Tibial nerve (tissue), 4 donors: ENCODE measurements around the gene CLECL1. TPM values are rescaled to one million over a fixed set of nuclear protein-coding genes. Genes with fewer than 3 reads are reported as not detected.
"Not testable (repeated sequence)": the region's sequence is repeated elsewhere in the genome, so short reads cannot be mapped to it uniquely, and the experiment has no call there.

Experiments used
- DNase-seq, 2 donors: peaks; one replicate each; pipeline ENCODE4 v3.0.0-alpha.2; 2019; ENCODE audit warnings: low spot score in 2 of 2
- H3K27ac ChIP-seq, 4 donors: fragments of 200-600 bp; sonication (generic) in 3 of 4; one replicate each; pipeline ENCODE4 v1.5.1; 2017 to 2019; ENCODE audit warnings: mild to moderate bottlenecking in 1 of 4
- H3K27me3 ChIP-seq, 2 donors: fragments of 200-600 bp; sonication (generic) in 1 of 2; one replicate each; pipeline versions ENCODE4 v1.5.1 to v1.6.0; 2017 to 2019
- H3K36me3 ChIP-seq, 3 donors: fragments of 200-600 bp; sonication (generic); one replicate each; pipeline ENCODE4 v1.5.1; 2018 to 2019
- H3K4me1 ChIP-seq, 4 donors: fragments of 200-600 bp; sonication (generic) in 3 of 4; one replicate each; pipeline ENCODE4 v1.5.1; 2017 to 2019
- H3K4me3 ChIP-seq, 4 donors: fragments of 200-600 bp; sonication (generic) in 3 of 4; one replicate each; pipeline ENCODE4 v1.5.1; 2017 to 2019; ENCODE audit warnings: mild to moderate bottlenecking in 1 of 4, moderate library complexity in 1 of 4
- H3K9me3 ChIP-seq, 4 donors: fragments of 200-600 bp; sonication (generic) in 3 of 4; one replicate each; pipeline ENCODE4 v1.5.1; 2017 to 2019
- EP300 ChIP-seq, 2 donors: sonication (generic); formaldehyde crosslinking; IDR thresholded peaks; one replicate each; pipeline ENCODE4 v1.6.1; 2017; ENCODE audit warnings: antibody characterized with exemption in 2 of 2, mild to moderate bottlenecking in 1 of 2
- POLR2A ChIP-seq, 2 donors: fragments of 450-650 bp; IDR thresholded peaks; one replicate each; pipeline ENCODE4 v1.6.1; 2017; ENCODE audit warnings: antibody characterized with exemption in 2 of 2, mild to moderate bottlenecking in 2 of 2, moderate library complexity in 2 of 2
- WGBS, 2 donors: methylation state at CpG; one replicate each; pipeline ENCODE4 v1.1.5; 2018; 5-methylcytosine and 5-hydroxymethylcytosine counted together
- total RNA-seq, 4 donors: library from RNA; depleted of rRNA; stranded (reverse); fragments of >200 nt; gene quantifications; one replicate each; pipeline ENCODE4 v1.1.0, GENCODE V29; 2016
- TF ChIP-seq, protein P1 (sequence below), 5 experiments: fragments of 200-600 bp in 3 of 5; fragments of 450-650 bp in 2 of 5; sonication (generic) in 3 of 5; IDR thresholded peaks; one replicate each; pipeline ENCODE4 v1.5.1; 2016 to 2019; ENCODE audit warnings: antibody characterized with exemption in 5 of 5, mild to moderate bottlenecking in 3 of 5, moderate library complexity in 2 of 5

The CLECL1 gene
- total RNA-seq, 4 donors from 2014 or later: not detected

DNA sequence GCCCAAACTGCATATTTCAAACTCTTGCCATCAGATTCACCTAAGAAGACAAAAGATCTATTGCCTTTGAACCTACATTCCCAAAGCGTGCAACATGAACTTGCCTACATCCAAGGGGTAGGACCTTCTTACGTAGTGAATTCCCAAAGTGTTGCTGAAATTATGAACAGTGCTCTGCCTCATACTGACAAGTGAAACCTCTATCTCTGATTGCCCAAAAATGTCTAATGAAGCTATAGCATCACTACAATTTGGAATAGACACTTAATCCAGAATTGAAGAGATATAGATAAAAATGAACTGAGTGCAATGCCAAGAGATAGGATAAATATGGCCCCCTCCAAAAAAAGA, 32.3 kb downstream of the CLECL1 start:
- peaks cover 0 to 16% (median 0%) of the 10 kb centered on the region in 3 donors for H3K36me3 ChIP-seq
- H3K4me1 ChIP-seq: peaks cover 0 to 9% (median 3%) of the 10 kb centered on the region in 4 donors
- H3K27me3 ChIP-seq: no peaks in the 10 kb centered on the region
- H3K27ac ChIP-seq: no peak overlapping the region
- TF ChIP-seq, protein P1, sequence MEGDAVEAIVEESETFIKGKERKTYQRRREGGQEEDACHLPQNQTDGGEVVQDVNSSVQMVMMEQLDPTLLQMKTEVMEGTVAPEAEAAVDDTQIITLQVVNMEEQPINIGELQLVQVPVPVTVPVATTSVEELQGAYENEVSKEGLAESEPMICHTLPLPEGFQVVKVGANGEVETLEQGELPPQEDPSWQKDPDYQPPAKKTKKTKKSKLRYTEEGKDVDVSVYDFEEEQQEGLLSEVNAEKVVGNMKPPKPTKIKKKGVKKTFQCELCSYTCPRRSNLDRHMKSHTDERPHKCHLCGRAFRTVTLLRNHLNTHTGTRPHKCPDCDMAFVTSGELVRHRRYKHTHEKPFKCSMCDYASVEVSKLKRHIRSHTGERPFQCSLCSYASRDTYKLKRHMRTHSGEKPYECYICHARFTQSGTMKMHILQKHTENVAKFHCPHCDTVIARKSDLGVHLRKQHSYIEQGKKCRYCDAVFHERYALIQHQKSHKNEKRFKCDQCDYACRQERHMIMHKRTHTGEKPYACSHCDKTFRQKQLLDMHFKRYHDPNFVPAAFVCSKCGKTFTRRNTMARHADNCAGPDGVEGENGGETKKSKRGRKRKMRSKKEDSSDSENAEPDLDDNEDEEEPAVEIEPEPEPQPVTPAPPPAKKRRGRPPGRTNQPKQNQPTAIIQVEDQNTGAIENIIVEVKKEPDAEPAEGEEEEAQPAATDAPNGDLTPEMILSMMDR (IDR thresholded peaks at IDR 0.05): no peak
- TF ChIP-seq EP300 (IDR thresholded peaks at IDR 0.05) (no peak), POLR2A (IDR thresholded peaks at IDR 0.05) (no peak)
- H3K4me3 ChIP-seq: no peak overlapping the region
- WGBS, 2 donors: 82 to 83% methylated on average over 2 of the region's 2 CpGs
- no peak for DNase-seq
- peaks cover 0 to 37% (median 2%) of the 10 kb centered on the region in 4 donors for H3K9me3 ChIP-seq

DNA sequence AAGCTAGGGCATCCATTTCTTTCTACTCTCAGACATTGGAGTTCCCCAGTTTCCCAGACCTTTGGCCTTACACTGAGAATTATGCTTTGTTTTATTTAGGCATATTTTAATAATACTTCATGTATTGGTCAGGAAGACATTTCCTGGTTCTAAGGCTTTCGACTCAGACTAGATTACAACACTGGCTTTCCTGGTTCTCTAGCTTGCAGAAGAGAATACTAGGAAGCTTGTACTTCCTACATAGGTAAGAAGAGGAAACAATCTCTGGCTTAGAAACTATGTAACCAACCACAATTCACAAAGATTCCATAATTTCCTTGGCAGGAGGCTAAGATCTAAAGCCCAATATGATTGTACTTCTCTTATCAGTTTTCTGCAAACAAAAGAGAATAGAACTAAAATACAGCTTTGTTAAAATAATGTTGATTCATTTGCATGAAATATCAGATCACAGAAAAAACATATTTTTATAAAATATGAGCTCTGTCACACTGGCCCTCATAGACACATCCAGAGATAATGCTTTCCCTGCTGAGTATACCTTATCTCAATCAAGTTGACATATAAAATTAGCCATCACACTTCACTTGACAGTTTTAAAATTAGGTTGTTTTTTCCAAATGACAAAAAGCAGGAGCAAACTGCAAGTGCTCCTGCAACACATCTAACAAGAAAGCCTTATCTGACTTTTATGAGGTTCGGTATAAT, 32.8 kb downstream of the CLECL1 start:
- TF ChIP-seq, protein P1 (IDR thresholded peaks at IDR 0.05): no peak
- no peak for TF ChIP-seq EP300 (IDR thresholded peaks at IDR 0.05)
- no peak for TF ChIP-seq POLR2A (IDR thresholded peaks at IDR 0.05)
- peaks cover 0 to 42% (median 2%) of the 10 kb centered on the region in 4 donors for H3K9me3 ChIP-seq
- 68 to 79% methylated on average over 2 of the region's 2 CpGs for WGBS, 2 donors
- no peak overlapping the region for H3K27ac ChIP-seq
- peaks cover 0 to 21% (median 0%) of the 10 kb centered on the region in 3 donors for H3K36me3 ChIP-seq
- H3K27me3 ChIP-seq: no peaks in the 10 kb centered on the region
- no peak for DNase-seq
- H3K4me3 ChIP-seq: no peak overlapping the region
- peaks cover 0 to 9% (median 3%) of the 10 kb centered on the region in 4 donors for H3K4me1 ChIP-seq

DNA sequence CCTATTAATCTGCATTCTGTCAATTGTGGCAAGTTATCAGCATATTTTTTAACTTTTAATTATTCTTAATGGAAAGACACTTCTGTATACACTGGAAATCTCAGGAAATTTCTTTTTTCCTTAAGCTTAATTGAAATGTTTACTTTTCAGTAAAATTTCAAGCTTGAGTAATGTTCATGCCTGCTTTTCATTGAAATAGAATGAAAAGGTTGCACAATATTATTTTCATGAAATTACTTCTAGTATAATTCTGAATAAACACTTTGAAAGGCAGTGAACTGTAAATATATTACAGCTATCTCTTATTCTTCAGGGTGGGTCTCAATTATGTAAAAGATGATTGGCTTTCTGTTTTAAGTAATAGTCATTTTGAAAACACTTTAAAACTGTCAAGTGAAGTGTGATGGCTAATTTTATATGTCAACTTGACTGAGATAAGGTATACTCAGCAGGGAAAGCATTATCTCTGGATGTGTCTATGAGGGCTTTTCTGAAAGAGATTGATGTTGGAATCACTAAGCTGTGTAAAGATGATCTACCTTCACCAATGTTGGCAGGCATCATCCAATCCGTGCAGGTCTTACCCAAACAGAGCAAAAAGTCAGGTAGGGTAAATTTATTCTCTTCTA, 33.5 kb downstream of the CLECL1 start:
- Histone ChIP-seq H3K36me3 (peaks cover 0 to 28% (median 0%) of the 10 kb centered on the region in 3 donors), H3K27ac (no peak overlapping the region)
- 75 to 87% methylated on average over 1 of the region's 1 CpG for WGBS, 2 donors

DNA sequence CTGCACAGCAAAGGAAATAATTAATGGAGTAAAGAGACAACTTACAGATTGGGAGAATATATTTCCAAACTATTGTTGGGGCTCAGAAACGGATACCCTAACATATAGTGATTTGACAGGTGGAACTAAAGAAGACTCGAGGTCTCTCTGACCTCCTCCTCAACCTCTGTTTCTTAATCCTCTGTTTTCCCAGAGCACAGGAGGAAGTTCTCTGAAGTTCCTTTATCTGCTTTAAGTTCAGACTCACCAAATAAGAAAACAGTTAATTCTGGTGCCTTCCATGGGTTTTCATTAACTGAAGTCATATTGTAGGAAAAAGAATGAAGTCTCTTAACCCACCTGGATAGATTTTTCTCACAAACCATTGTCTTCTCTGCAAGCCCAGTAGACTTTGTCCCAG, 34.2 kb downstream of the CLECL1 start:
- Histone ChIP-seq H3K36me3 (peaks cover 0 to 35% (median under 1%) of the 10 kb centered on the region in 3 donors), H3K4me1 (peaks cover 0 to 9% (median 3%) of the 10 kb centered on the region in 4 donors), H3K9me3 (peaks cover 0 to 47% (median 2%) of the 10 kb centered on the region in 4 donors), H3K27ac (no peak overlapping the region), H3K27me3 (no peaks in the 10 kb centered on the region), H3K4me3 (no peak overlapping the region)
- DNase-seq: no peak
- WGBS, 2 donors: 84 to 86% methylated on average over 2 of the region's 2 CpGs
- TF ChIP-seq EP300 (IDR thresholded peaks at IDR 0.05): no peak
- TF ChIP-seq, protein P1 (IDR thresholded peaks at IDR 0.05): no peak
- TF ChIP-seq POLR2A (IDR thresholded peaks at IDR 0.05): no peak

More for the DNA sequence above, 33.5 kb downstream of the CLECL1 start:
- Histone ChIP-seq H3K4me3 (no peak overlapping the region), H3K9me3 (peaks cover 0 to 47% (median 2%) of the 10 kb centered on the region in 4 donors), H3K4me1 (peaks cover 0 to 9% (median 3%) of the 10 kb centered on the region in 4 donors), H3K27me3 (no peaks in the 10 kb centered on the region)
- DNase-seq: no peak
- no peak for TF ChIP-seq EP300 (IDR thresholded peaks at IDR 0.05)
- no peak for TF ChIP-seq POLR2A (IDR thresholded peaks at IDR 0.05)
- TF ChIP-seq, protein P1 (IDR thresholded peaks at IDR 0.05): no peak

DNA sequence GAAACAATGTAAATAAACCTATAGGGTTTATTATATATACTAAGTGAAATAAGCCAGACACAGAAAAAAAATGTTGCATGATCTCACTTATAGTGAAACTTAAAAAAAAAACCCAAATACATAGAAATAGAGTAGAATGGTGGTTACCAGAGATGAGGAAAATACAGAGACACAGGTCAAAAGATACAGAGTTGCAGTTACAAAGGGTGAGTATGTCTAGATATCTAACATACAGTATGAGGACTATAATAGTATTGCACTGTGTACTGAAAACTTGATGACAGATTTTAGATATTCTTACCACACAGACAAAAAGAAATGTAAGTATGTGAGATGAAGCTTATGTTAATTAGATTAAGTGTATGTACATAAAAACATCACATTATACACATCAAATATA, 35.3 kb downstream of the CLECL1 start:
- Histone ChIP-seq H3K4me3 (no peak overlapping the region), H3K9me3 (peaks cover 0 to 47% (median 2%) of the 10 kb centered on the region in 4 donors), H3K4me1 (peaks cover 0 to 9% (median 3%) of the 10 kb centered on the region in 4 donors), H3K27ac (no peak overlapping the region), H3K27me3 (no peaks in the 10 kb centered on the region), H3K36me3 (peaks cover 0 to 45% (median 4%) of the 10 kb centered on the region in 3 donors)
- TF ChIP-seq EP300 (IDR thresholded peaks at IDR 0.05) (no peak), POLR2A (IDR thresholded peaks at IDR 0.05) (no peak)
- TF ChIP-seq, protein P1 (IDR thresholded peaks at IDR 0.05): no peak
- DNase-seq: no peak

DNA sequence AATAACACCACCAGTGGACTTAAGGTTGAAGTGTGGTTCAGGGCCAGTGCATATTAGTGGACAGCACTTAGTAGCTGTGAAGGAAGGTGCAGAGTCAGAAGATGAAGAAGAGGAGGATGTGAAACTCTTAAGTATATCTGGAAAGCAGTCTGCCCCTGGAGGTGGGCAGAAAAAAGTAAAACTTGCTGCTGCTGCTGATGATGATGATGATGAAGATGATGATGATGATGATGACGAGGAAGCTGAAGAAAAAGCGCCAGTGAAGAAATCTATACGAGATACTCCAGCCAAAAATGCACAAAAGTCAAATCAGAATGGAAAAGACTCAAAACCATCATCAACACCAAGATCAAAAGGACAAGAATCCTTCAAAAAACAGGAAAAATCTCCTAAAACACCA, 37.2 kb downstream of the CLECL1 start:
- H3K4me1 ChIP-seq, H3K4me3 ChIP-seq, DNase-seq, H3K27me3 ChIP-seq, H3K27ac ChIP-seq: not testable (repeated sequence)
- 97 to 99% methylated on average over 3 of the region's 3 CpGs for WGBS, 2 donors
- peaks cover 0 to 42% (median 2%) of the 10 kb centered on the region in 4 donors for H3K9me3 ChIP-seq
- peaks cover 0 to 65% (median 4%) of the 10 kb centered on the region in 3 donors for H3K36me3 ChIP-seq

DNA sequence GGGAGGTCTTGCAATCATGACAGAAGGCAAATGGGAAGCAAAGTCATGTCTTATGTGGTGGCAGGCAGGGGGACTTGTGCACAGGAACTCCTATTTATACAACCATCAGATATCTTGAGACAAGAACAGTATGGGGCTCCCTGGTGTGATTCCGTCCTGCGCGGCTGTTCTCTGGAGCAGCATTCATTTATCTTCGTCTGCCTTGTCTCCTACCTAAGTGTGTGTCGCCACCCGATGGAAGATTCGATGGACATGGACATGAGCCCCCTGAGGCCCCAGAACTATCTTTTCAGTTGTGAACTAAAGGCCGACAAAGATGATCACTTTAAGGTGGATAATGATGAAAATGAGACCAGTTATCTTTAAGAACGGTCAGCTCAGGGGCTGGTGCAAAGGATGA, 37.7 kb downstream of the CLECL1 start:
- 96 to 98% methylated on average over 9 of the region's 9 CpGs for WGBS, 2 donors
- not testable (repeated sequence) for DNase-seq, H3K27me3 ChIP-seq, H3K4me1 ChIP-seq, H3K27ac ChIP-seq, H3K4me3 ChIP-seq
- H3K36me3 ChIP-seq: peaks cover 0 to 70% (median 4%) of the 10 kb centered on the region in 3 donors
- peaks cover 0 to 42% (median 2%) of the 10 kb centered on the region in 4 donors for H3K9me3 ChIP-seq
